Activated CD4-positive, CD25-positive, alpha-beta regulatory T cell treated with anti-CD3 and anti-CD28 coated beads, Interleukin-2, amount 50 U/mL, for 24 hours (primary cell): ENCODE data around the gene SLC6A11.

ENCODE experiments used
- ATAC-seq, 2 donors: fragments of 150-1000 bp; cut with Tn5 transposase; one replicate each; pipeline ENCODE4 v1.10.0; 2021; ENCODE audit warnings: mild to moderate bottlenecking in 1 of 2, moderate library complexity in 1 of 2

Gene SLC6A11

GRCh38 chr3:10845001-10845761, 29.2 kb downstream of the SLC6A11 start:
- ATAC-seq: no peak

- peak in 1 of 2 donors; percentile 58 for ATAC-seq
Observed at GRCh38 chr3:10845839-10846656, 30.0 kb downstream of the SLC6A11 start.

- no peak for ATAC-seq
Observed at GRCh38 chr3:10846657-10846975, 30.6 kb downstream of the SLC6A11 start.

- peak; percentile 54 to 58 for ATAC-seq
Observed at GRCh38 chr3:10848261-10848660, 32.2 kb downstream of the SLC6A11 start.

GRCh38 chr3:10852066-10852808, 36.2 kb downstream of the SLC6A11 start:
- no peak for ATAC-seq

- ATAC-seq: no peak
Observed at GRCh38 chr3:10855083-10855870, 39.2 kb downstream of the SLC6A11 start.

- ATAC-seq: no peak
Observed at GRCh38 chr3:10855871-10856662, 40.0 kb downstream of the SLC6A11 start.

GRCh38 chr3:10857235-10857634, 41.2 kb downstream of the SLC6A11 start:
- no peak for ATAC-seq

- no peak for ATAC-seq
Observed at GRCh38 chr3:10858091-10858490, 42.1 kb downstream of the SLC6A11 start.

GRCh38 chr3:10867384-10867783, 51.4 kb downstream of the SLC6A11 start:
- ATAC-seq: no peak

- no peak for ATAC-seq
Observed at GRCh38 chr3:10869460-10869859, 53.4 kb downstream of the SLC6A11 start.

- ATAC-seq: no peak
Observed at GRCh38 chr3:10870296-10870695, 54.3 kb downstream of the SLC6A11 start.

- ATAC-seq: no peak
Observed at GRCh38 chr3:10873415-10873814, 57.4 kb downstream of the SLC6A11 start.

- no peak for ATAC-seq
Observed at GRCh38 chr3:10875914-10876313, 59.9 kb downstream of the SLC6A11 start.

- no peak for ATAC-seq
Observed at GRCh38 chr3:10876661-10877060, 60.6 kb downstream of the SLC6A11 start.

- ATAC-seq: no peak
Observed at GRCh38 chr3:10882851-10883250, 66.8 kb downstream of the SLC6A11 start.

- no peak for ATAC-seq
Observed at GRCh38 chr3:10883478-10884234, 67.6 kb downstream of the SLC6A11 start.

GRCh38 chr3:10887015-10887414, 71.0 kb downstream of the SLC6A11 start:
- ATAC-seq: no peak

GRCh38 chr3:10888518-10889090, 72.6 kb downstream of the SLC6A11 start:
- ATAC-seq: no peak

- ATAC-seq: no peak
Observed at GRCh38 chr3:10889206-10889960, 73.4 kb downstream of the SLC6A11 start.
